Fibroblast of lung (primary cell): Measurements from ENCODE around the gene SEMA7A.

Experiments
- CTCF ChIP-seq, 2 donors: IDR thresholded peaks in 1 of 2; conservative IDR thresholded peaks in 1 of 2; 1 replicate in 1 of 2; 2 replicates in 1 of 2; pipeline ENCODE4 v1.5.1; 2011 to 2012; ENCODE audit warnings: low read length in 2 of 2, control low read depth in 1 of 2, inconsistent platforms in 1 of 2, low read depth in 1 of 2, mild to moderate bottlenecking in 1 of 2
- EZH2 ChIP-seq: IDR thresholded peaks from 2 replicates; pipeline ENCODE4 v1.5.1; 2012; ENCODE audit warnings: low read length, control low read depth, mild to moderate bottlenecking; ENCODE audit errors: missing control alignments

- TF ChIP-seq CTCF (conservative IDR thresholded peaks at IDR 0.05 in 1 of 2, IDR thresholded peaks at IDR 0.05 in 1 of 2; ENCODE audit: low read depth in 1 of 2, low read length in 2 of 2), result no peak
- no peak for TF ChIP-seq EZH2
These were observed 54.9 kb downstream of the SEMA7A start for GRCh38 chr15:74378848-74379247.
